Hematopoietic multipotent progenitor cell treated with erythropoietin and hydrocortisone succinate and interleukin-3 and kit ligand, for 4 days (in vitro differentiated cells): ENCODE data around the gene SOX11.

ENCODE experiments used
- DNase-seq: peaks from one replicate; pipeline ENCODE4 v3.0.0-alpha.2; 2015

SOX11 gene

GRCh38 chr2:5725072-5725471 lies 32.9 kb downstream of the SOX11 start:
- DNase-seq: no peak

- DNase-seq: peak; percentile 2
Observed at GRCh38 chr2:5725794-5726463, 33.7 kb downstream of the SOX11 start.

GRCh38 chr2:5727235-5727634 lies 35.1 kb downstream of the SOX11 start:
- no peak for DNase-seq

GRCh38 chr2:5729416-5729815 lies 37.2 kb downstream of the SOX11 start:
- no peak for DNase-seq

- no peak for DNase-seq
Observed at GRCh38 chr2:5730386-5730785, 38.2 kb downstream of the SOX11 start.

- no peak for DNase-seq
Observed at GRCh38 chr2:5734859-5735520, 42.8 kb downstream of the SOX11 start.

- DNase-seq: no peak
Observed at GRCh38 chr2:5735521-5735861, 43.3 kb downstream of the SOX11 start.

- DNase-seq: no peak
Observed at GRCh38 chr2:5736050-5736449, 43.9 kb downstream of the SOX11 start.

GRCh38 chr2:5736886-5737285 lies 44.7 kb downstream of the SOX11 start:
- no peak for DNase-seq

- no peak for DNase-seq
Observed at GRCh38 chr2:5740053-5740452, 47.9 kb downstream of the SOX11 start.

- no peak for DNase-seq
Observed at GRCh38 chr2:5740817-5741216, 48.6 kb downstream of the SOX11 start.

- DNase-seq: no peak
Observed at GRCh38 chr2:5741242-5741641, 49.1 kb downstream of the SOX11 start.

- no peak for DNase-seq
Observed at GRCh38 chr2:5742126-5742525, 49.9 kb downstream of the SOX11 start.

GRCh38 chr2:5748391-5748790 lies 56.2 kb downstream of the SOX11 start:
- no peak for DNase-seq

GRCh38 chr2:5748946-5749345 lies 56.8 kb downstream of the SOX11 start:
- DNase-seq: no peak

GRCh38 chr2:5749347-5749746 lies 57.2 kb downstream of the SOX11 start:
- no peak for DNase-seq
